OCI-LY7 (cell line): ENCODE data around the gene PLEK. TPM values are rescaled to one million over a fixed set of nuclear protein-coding genes. Genes with fewer than 3 reads are reported as not detected.
"Not testable (repeated sequence)": the region's sequence is repeated elsewhere in the genome, so short reads cannot be mapped to it uniquely, and the experiment has no call there.

Experiments
- BruUV-seq: library from RNA; stranded (reverse); fragments of 400-500 nt; replicated peaks from 2 replicates; lab custom pipeline; 2021; lab: Mats Ljungman, UMichigan
- CTCF ChIA-PET: fragments of 300-600 bp; sonication (Branson Sonifier 250); formaldehyde crosslinking; loops from one replicate; lab custom pipeline; 2022; ENCODE audit warnings: antibody characterized with exemption; ENCODE audit not compliant: unreplicated experiment; lab: Charles Lee
- POLR2A ChIA-PET: fragments of 300-600 bp; sonication (Branson Sonifier 250); formaldehyde crosslinking; loops from one replicate; lab custom pipeline; 2022; ENCODE audit warnings: antibody characterized with exemption; lab: Charles Lee
- DNase-seq: peaks from one replicate; pipeline ENCODE4 v3.0.0-alpha.2; 2015; ENCODE audit warnings: low spot score
- H2AFZ ChIP-seq: fragments of 200-600 bp; sonication (generic), shearing (Covaris generic); 2 replicates; pipeline ENCODE4 v1.6.1; 2014; ENCODE audit warnings: mild to moderate bottlenecking, antibody characterized with exemption, low read length, moderate library complexity
- H3K27ac ChIP-seq: fragments of 200-600 bp; sonication (generic); 2 replicates; pipeline ENCODE4 v1.5.1; 2014; ENCODE audit warnings: mixed run types, low read depth, mild to moderate bottlenecking, moderate library complexity, low read length, inconsistent platforms; ENCODE audit not compliant: poor library complexity, severe bottlenecking
- H3K36me3 ChIP-seq: fragments of 200-600 bp; sonication (generic); 2 replicates; pipeline ENCODE4 v1.6.1; 2014; ENCODE audit warnings: mild to moderate bottlenecking, antibody characterized with exemption, low read length, moderate library complexity, mixed read lengths; ENCODE audit not compliant: insufficient read depth
- H3K4me1 ChIP-seq: fragments of 200-600 bp; sonication (generic); 2 replicates; pipeline ENCODE4 v1.5.1; 2014; ENCODE audit warnings: mild to moderate bottlenecking, low read length; ENCODE audit not compliant: insufficient read depth, poor library complexity, severe bottlenecking
- H3K4me2 ChIP-seq: fragments of 200-600 bp; sonication (generic); 2 replicates; pipeline ENCODE4 v1.6.1; 2014; ENCODE audit warnings: mild to moderate bottlenecking, low read length
- H3K4me3 ChIP-seq: fragments of 200-600 bp; sonication (generic); 2 replicates; pipeline ENCODE4 v1.5.1; 2014; ENCODE audit warnings: mild to moderate bottlenecking, low read depth, low read length; ENCODE audit not compliant: poor library complexity, severe bottlenecking
- H3K79me2 ChIP-seq: fragments of 200-600 bp; sonication (generic); 2 replicates; pipeline ENCODE4 v1.6.1; 2016; ENCODE audit warnings: low read depth, mild to moderate bottlenecking, low read length, moderate library complexity, mixed read lengths; ENCODE audit not compliant: insufficient read depth
- H3K9me2 ChIP-seq: fragments of 200-600 bp; sonication (generic); 2 replicates; pipeline ENCODE4 v1.6.1; 2016; ENCODE audit warnings: mild to moderate bottlenecking, low read length, mixed read lengths; ENCODE audit not compliant: insufficient read depth
- H3K9me3 ChIP-seq: fragments of 200-600 bp; sonication (generic); 2 replicates; pipeline ENCODE4 v1.6.1; 2014; ENCODE audit warnings: mild to moderate bottlenecking, mixed run types, low read length, mixed read lengths
- H4K20me1 ChIP-seq: fragments of 200-600 bp; sonication (generic); 2 replicates; pipeline ENCODE4 v1.6.1; 2014; ENCODE audit warnings: mild to moderate bottlenecking, antibody characterized with exemption, low read length, moderate library complexity, mixed read lengths; ENCODE audit not compliant: insufficient read depth
- CTCF ChIP-seq: fragments of 200-600 bp; sonication (generic); conservative IDR thresholded peaks from 2 replicates; pipeline ENCODE4 v1.5.1; 2014; ENCODE audit warnings: mild to moderate bottlenecking, antibody characterized with exemption, low read length, moderate library complexity, mixed read lengths
- EZH2phosphoT487 ChIP-seq: fragments of 200-600 bp; sonication (generic); IDR thresholded peaks from 2 replicates; pipeline ENCODE4 v1.6.1; 2018; ENCODE audit warnings: low read depth, borderline replicate concordance, mild to moderate bottlenecking, mixed run types, antibody characterized with exemption, low read length, moderate library complexity, mixed read lengths
- intact Hi-C: fragments of 100-400 bp; cut with micrococcal nuclease; formaldehyde crosslinking; loops from one replicate; pipeline ENCODE4 v1.10.0; 2022; ENCODE audit not compliant: unreplicated experiment
- total RNA-seq, 2 experiments: library from RNA; depleted of rRNA in 1 of 2; stranded (reverse); fragments of >200 nt in 1 of 2; shearing (Covaris generic) in 1 of 2; gene quantifications; 2 replicates each; pipeline ENCODE4 v1.2.3, GENCODE V29; 2014 to 2022

PLEK gene
- total RNA-seq, 2 experiments from 2014 or later, result 20.8 to 80.6 TPM

DNA sequence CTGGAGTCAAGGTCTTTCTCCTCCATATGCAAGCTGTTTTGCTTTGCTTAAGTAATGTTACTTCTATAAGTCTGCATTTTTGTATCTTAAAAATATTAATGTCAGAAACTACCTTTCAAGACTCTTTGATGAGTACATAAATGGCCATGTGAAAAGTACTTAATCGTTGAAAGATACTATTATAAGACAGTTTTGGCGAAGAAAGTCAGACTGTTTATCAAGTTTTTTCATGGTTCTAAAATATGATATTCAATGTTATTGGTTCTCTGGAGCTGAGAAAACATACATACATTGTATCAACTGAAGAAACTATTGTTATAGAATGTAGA is 76.9 kb downstream of the PLEK start:
- H3K27ac ChIP-seq, result no peak overlapping the region
- H3K9me2 ChIP-seq, result no peaks in the 10 kb centered on the region
- peak; percentile 31; the same call in 1 of the 2 replicates for TF ChIP-seq CTCF
- no peak for TF ChIP-seq EZH2phosphoT487
- H3K79me2 ChIP-seq, result no peaks in the 10 kb centered on the region
- H2AFZ ChIP-seq, result peak overlapping the region; percentile 82; the same call in 1 of the 2 replicates
- intact Hi-C loops, result loop anchor here (1.0 to 10.0 kb wide), 9 partner anchors 31 to 320 kb away; partner anchors contain the start of genes PNO1 and PPP3R1
- no peaks in the 10 kb centered on the region for H3K9me3 ChIP-seq
- CTCF ChIA-PET, result interaction anchor here (0.7 to 1.6 kb wide), 4 partner anchors 12 to 151 kb away, joined by 3 to 4 read pairs (median 4); no protein-coding TSS in a partner anchor
- H3K36me3 ChIP-seq, result no peaks in the 10 kb centered on the region
- no TSS peak for BruUV-seq
- H3K4me1 ChIP-seq, result peaks cover 44% of the 10 kb centered on the region
- DNase-seq, result no peak
- H3K4me2 ChIP-seq, result peak overlapping the region; percentile 16
- no peak overlapping the region for H3K4me3 ChIP-seq
- H4K20me1 ChIP-seq, result no peaks in the 10 kb centered on the region
- POLR2A ChIA-PET, result interaction anchor here (1.0 to 4.5 kb wide), 5 partner anchors 13 to 85 kb away, joined by 3 to 39 read pairs (median 21); partner anchors contain the start of gene PLEK

DNA sequence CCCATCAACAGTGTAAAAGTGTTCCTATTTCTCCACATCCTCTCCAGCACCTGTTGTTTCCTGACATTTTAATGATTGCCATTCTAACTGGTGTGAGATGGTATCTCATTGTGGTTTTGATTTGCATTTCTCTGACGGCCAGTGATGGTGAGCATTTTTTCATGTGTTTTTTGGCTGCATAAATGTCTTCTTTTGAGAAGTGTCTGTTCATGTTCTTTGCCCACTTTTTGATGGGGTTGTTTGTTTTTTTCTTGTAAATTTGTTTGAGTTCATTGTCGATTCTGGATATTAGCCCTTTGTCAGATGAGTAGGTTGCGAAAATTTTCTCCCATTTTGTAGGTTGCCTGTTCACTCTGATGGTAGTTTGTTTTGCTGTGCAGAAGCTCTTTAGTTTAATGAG is 81.3 kb downstream of the PLEK start:
- H3K9me2 ChIP-seq, BruUV-seq, H3K9me3 ChIP-seq, H3K4me1 ChIP-seq, H3K36me3 ChIP-seq, H3K27ac ChIP-seq, POLR2A ChIA-PET, H3K79me2 ChIP-seq, H4K20me1 ChIP-seq, CTCF ChIA-PET, H3K4me2 ChIP-seq, H3K4me3 ChIP-seq, DNase-seq, H2AFZ ChIP-seq: not testable (repeated sequence)
- intact Hi-C loops, result loop anchor here (10.0 kb wide), 1 partner anchor 292 kb away; the partner anchor contains the start of gene PNO1

Other genes with a start within 250 kb of the PLEK start
- 18.6 and 26.3 TPM in 2 replicates for gene PNO1, start 207.4 kb upstream of the PLEK start, total RNA-seq (2014; rRNA removed; shearing (Covaris generic))
- 16.3 and 22.5 TPM in 2 replicates for gene PNO1, start 207.4 kb upstream of the PLEK start, total RNA-seq (2022)
- gene PPP3R1, start 112.8 kb upstream of the PLEK start, total RNA-seq (2014; rRNA removed; shearing (Covaris generic)), result 14.1 and 15.1 TPM in 2 replicates
- 90.3 and 97.4 TPM in 2 replicates for gene PPP3R1, start 112.8 kb upstream of the PLEK start, total RNA-seq (2022)
- gene CNRIP1, start 45.3 kb upstream of the PLEK start, total RNA-seq (2014; rRNA removed; shearing (Covaris generic)), result not detected in 2 replicates
- gene CNRIP1, start 45.3 kb upstream of the PLEK start, total RNA-seq (2022), result not detected in 2 replicates
- 1.5 and 1.8 TPM in 2 replicates for gene FBXO48, start 102.0 kb downstream of the PLEK start, total RNA-seq (2014; rRNA removed; shearing (Covaris generic))
- 6.8 and 8.5 TPM in 2 replicates for gene FBXO48, start 102.0 kb downstream of the PLEK start, total RNA-seq (2022)
- gene APLF, start 102.3 kb downstream of the PLEK start, total RNA-seq (2014; rRNA removed; shearing (Covaris generic)), result 6.1 and 8.8 TPM in 2 replicates
- gene APLF, start 102.3 kb downstream of the PLEK start, total RNA-seq (2022), result 6.8 and 7.6 TPM in 2 replicates